GM12801 (cell line): ENCODE results near the gene RSPH1.

ENCODE experiments used
- TF ChIP-seq, protein P1 (sequence below): IDR thresholded peaks from one replicate; pipeline ENCODE4 v1.5.1; 2011; ENCODE audit warnings: control low read depth; ENCODE audit not compliant: insufficient read length; ENCODE audit errors: extremely low read depth

RSPH1 gene

DNA sequence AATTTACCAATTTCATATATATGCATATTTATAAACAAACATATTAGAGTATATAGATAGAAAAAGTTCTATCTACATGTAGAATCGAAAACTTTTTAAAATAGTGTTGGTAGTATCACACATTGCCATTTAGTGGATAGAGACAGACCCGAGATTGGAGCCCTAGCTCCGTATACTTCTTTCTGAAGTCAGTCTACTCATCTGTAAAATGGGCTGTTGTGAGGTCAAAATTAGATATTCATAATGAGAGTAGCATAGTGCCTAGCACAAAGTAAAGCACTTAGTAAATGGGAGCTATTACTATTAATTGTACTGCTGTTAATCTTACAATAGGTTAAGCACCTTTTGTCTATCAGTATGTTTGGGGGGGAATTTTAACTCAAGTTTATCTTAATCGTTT is 4.2 kb upstream of the RSPH1 start:
- TF ChIP-seq, protein P1, sequence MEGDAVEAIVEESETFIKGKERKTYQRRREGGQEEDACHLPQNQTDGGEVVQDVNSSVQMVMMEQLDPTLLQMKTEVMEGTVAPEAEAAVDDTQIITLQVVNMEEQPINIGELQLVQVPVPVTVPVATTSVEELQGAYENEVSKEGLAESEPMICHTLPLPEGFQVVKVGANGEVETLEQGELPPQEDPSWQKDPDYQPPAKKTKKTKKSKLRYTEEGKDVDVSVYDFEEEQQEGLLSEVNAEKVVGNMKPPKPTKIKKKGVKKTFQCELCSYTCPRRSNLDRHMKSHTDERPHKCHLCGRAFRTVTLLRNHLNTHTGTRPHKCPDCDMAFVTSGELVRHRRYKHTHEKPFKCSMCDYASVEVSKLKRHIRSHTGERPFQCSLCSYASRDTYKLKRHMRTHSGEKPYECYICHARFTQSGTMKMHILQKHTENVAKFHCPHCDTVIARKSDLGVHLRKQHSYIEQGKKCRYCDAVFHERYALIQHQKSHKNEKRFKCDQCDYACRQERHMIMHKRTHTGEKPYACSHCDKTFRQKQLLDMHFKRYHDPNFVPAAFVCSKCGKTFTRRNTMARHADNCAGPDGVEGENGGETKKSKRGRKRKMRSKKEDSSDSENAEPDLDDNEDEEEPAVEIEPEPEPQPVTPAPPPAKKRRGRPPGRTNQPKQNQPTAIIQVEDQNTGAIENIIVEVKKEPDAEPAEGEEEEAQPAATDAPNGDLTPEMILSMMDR, result no peak

DNA sequence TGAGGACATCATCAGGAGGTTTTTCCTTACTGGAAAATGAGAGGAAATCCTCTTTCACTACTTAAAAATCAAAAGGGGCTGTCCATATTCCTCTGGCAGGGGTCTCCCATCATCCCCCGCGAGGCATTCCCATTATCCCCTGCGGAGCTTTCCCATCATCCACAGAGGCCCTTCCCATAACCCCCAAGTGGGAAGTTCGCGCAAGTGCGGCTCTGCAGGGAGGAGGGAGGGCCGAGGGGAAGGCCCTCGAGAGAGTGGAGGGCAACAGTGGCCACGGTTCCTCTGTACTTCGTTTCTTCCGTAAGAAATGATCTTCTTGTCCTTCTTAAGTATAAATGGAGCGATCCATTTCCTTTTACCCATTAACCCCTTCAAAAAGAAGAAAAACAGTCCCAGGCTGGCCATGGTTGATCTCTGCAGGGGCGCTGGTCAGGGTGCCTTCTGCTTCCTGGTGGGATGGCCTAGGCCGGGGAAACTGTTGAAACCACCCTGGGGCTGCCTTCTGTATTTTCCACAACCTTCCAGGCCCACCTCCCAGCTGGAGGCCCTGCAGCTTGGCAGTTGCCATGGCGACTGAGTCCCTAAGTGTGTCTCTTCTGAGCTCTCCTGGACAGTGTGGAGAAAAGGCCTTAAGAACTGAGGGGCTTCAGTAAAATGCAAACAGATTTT is 3.6 kb upstream of the RSPH1 start:
- TF ChIP-seq, protein P1, result no peak

DNA sequence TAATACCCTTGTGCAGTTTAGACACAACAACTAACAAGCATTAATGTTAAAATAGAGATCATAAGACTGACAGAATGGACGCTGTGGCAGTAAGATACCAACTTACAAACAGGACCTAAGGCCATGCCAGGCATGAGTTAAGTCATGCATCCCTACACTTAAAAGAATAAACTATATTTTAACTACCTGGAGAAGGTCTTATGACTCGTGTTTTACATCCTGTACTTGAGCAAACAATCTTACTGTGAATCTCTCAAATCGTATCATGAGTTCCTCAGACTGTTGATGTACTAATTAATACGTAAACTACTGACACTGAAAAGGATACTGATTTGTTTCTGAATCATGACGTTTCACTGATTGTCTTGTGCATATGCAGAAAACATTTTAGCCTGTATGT is 2.0 kb upstream of the RSPH1 start:
- TF ChIP-seq, protein P1, result no peak

DNA sequence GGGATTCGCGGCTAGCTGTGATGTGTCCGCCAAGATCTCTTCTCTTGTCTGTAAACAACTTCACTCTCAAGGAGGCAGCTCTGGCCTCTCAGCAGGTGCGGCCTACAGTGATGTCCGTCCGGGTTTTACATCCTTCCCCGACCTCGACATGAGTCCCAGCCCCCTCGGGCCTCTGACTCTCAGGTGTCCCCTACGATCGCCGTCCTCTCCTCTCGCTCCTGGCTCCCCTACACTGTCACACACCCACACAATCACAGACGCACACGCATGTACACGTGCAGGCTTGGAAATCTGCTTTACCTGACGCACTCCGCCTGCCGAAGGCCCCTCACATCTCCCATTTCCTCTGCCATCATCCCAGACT is 797 bp upstream of the RSPH1 start:
- TF ChIP-seq, protein P1, result no peak

DNA sequence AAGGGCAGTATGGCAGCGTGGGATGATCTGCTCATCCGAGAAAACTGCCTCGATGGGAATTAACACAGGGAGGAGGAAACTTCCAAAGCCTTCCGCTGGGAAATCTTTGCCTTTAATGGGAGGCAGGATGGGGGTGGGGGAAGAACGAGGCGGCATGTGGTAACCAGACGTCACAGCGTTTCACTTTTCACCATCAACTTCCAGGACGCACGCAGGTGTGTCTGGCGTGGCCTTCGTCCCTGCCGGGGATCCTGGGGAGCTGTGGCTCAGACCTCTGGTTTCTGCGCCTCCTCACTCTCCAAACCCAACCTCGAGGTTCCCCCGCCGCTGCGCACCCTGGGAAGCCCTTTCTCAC is 282 bp downstream of the RSPH1 start:
- TF ChIP-seq, protein P1, result no peak

DNA sequence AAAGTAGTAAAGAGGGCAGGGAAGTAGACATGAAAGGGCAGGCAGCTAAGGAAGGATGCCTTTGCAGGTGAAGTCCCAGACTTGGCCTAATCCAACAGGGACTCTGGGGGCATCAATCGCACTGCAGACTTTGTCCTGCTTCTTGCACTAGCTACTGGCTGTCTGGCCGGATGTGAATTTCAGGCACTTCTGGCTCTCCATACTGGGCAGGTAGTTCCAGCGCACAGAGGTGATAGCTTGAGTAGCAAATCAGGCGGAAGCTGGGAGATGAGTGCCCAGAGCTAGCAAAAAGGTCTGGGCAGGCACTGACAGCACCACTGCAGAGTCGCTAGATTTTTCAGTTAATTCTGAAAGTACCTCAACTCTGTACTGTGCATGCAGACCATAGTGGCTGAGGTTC is 997 bp downstream of the RSPH1 start:
- TF ChIP-seq, protein P1, result no peak

DNA sequence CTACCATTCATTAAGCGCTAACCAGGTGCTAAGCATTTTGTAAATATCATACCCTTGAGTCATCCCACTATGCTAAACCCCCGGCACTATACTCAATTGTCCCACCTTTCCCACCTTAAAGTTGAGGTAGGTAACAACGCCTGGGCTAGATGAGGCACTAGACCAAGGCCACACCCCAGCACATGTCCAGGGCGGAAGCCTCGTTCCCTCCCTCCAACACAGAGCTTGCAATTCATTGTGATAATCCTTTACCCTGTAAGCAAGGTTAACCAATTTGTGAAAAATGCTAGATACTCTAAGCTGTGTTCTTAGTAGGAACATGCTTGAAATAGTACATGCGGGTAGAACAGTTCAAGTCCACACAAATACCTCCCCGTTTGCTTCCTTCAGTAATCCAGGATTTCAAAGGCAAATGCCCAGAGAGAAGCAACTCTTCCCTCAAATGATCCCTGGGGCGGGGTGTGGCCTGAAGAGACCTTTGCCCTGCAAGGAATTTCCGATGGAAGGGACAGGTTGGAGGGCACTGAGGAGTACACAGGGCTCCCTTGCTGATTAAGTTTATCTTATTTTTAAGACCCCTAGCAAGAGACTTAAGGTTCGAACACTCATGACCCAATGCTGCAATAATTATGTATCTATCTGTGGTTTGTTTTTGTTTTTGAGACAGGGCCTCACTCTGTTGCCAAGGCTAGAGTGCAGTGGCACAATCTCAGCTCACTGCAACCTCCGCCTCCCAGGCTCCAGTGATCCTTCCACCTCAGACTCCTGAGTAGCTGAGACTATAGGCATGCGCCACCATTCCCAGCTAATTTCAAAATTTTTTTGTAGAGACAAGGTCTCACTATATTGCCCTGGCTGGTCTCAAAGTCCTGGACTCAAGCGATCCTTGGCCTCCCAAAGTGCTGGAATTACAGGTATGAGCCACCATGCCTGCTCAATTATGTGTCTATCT is 2.6 kb downstream of the RSPH1 start:
- TF ChIP-seq, protein P1, result no peak
